Measurements from ENCODE around the gene SYK.

The SYK gene

GRCh38 chr9:90888941-90889340 lies 87.3 kb downstream of the SYK start:
- Histone ChIP-seq H3K4me3 (ENCODE audit: low read depth, low read length) (no peak overlapping the region), H3K4me1 (ENCODE audit: control insufficient read depth, insufficient read depth, low read length) (peaks cover 32% of the 10 kb centered on the region), H3K9me3 (ENCODE audit: control insufficient read depth, insufficient read depth, low read length) (no peaks in the 10 kb centered on the region), H3K9ac (ENCODE audit: low read depth, low read length) (no peak overlapping the region), H3K36me3 (ENCODE audit: control insufficient read depth, insufficient read depth, low read length) (no peaks in the 10 kb centered on the region), H3K27me3 (ENCODE audit: control insufficient read depth, insufficient read depth, low read length) (no peaks in the 10 kb centered on the region)

GRCh38 chr9:90890146-90890810 lies 88.7 kb downstream of the SYK start:
- Histone ChIP-seq H3K4me1 (ENCODE audit: control insufficient read depth, insufficient read depth, low read length) (peaks cover 32% of the 10 kb centered on the region), H3K27me3 (ENCODE audit: control insufficient read depth, insufficient read depth, low read length) (no peaks in the 10 kb centered on the region), H3K4me3 (ENCODE audit: low read depth, low read length) (peak overlapping the region; percentile 10), H3K9ac (ENCODE audit: low read depth, low read length) (no peak overlapping the region), H3K9me3 (ENCODE audit: control insufficient read depth, insufficient read depth, low read length) (no peaks in the 10 kb centered on the region), H3K36me3 (ENCODE audit: control insufficient read depth, insufficient read depth, low read length) (no peaks in the 10 kb centered on the region)

- H3K9ac ChIP-seq (ENCODE audit: low read depth, low read length): no peak overlapping the region
- H3K36me3 ChIP-seq (ENCODE audit: control insufficient read depth, insufficient read depth, low read length): no peaks in the 10 kb centered on the region
- H3K4me3 ChIP-seq (ENCODE audit: low read depth, low read length): no peak overlapping the region
- H3K27me3 ChIP-seq (ENCODE audit: control insufficient read depth, insufficient read depth, low read length): no peaks in the 10 kb centered on the region
- H3K4me1 ChIP-seq (ENCODE audit: control insufficient read depth, insufficient read depth, low read length): peaks cover 43% of the 10 kb centered on the region
- H3K9me3 ChIP-seq (ENCODE audit: control insufficient read depth, insufficient read depth, low read length): no peaks in the 10 kb centered on the region
Measured at GRCh38 chr9:90891308-90892040, 89.9 kb downstream of the SYK start.

GRCh38 chr9:90892918-90893317 lies 91.3 kb downstream of the SYK start:
- H3K27me3 ChIP-seq (ENCODE audit: control insufficient read depth, insufficient read depth, low read length): no peaks in the 10 kb centered on the region
- H3K4me3 ChIP-seq (ENCODE audit: low read depth, low read length): no peak overlapping the region
- no peaks in the 10 kb centered on the region for H3K9me3 ChIP-seq (ENCODE audit: control insufficient read depth, insufficient read depth, low read length)
- no peaks in the 10 kb centered on the region for H3K36me3 ChIP-seq (ENCODE audit: control insufficient read depth, insufficient read depth, low read length)
- peaks cover 43% of the 10 kb centered on the region for H3K4me1 ChIP-seq (ENCODE audit: control insufficient read depth, insufficient read depth, low read length)
- H3K9ac ChIP-seq (ENCODE audit: low read depth, low read length): no peak overlapping the region

- Histone ChIP-seq H3K4me1 (ENCODE audit: control insufficient read depth, insufficient read depth, low read length) (peaks cover 43% of the 10 kb centered on the region), H3K9me3 (ENCODE audit: control insufficient read depth, insufficient read depth, low read length) (no peaks in the 10 kb centered on the region), H3K4me3 (ENCODE audit: low read depth, low read length) (no peak overlapping the region), H3K9ac (ENCODE audit: low read depth, low read length) (no peak overlapping the region), H3K27me3 (ENCODE audit: control insufficient read depth, insufficient read depth, low read length) (no peaks in the 10 kb centered on the region), H3K36me3 (ENCODE audit: control insufficient read depth, insufficient read depth, low read length) (no peaks in the 10 kb centered on the region)
Measured at GRCh38 chr9:90893706-90894105, 92.1 kb downstream of the SYK start.

GRCh38 chr9:90894986-90895687 lies 93.5 kb downstream of the SYK start:
- Histone ChIP-seq H3K36me3 (ENCODE audit: control insufficient read depth, insufficient read depth, low read length) (no peaks in the 10 kb centered on the region), H3K4me3 (ENCODE audit: low read depth, low read length) (no peak overlapping the region), H3K4me1 (ENCODE audit: control insufficient read depth, insufficient read depth, low read length) (peaks cover 35% of the 10 kb centered on the region), H3K9ac (ENCODE audit: low read depth, low read length) (no peak overlapping the region), H3K27me3 (ENCODE audit: control insufficient read depth, insufficient read depth, low read length) (no peaks in the 10 kb centered on the region), H3K9me3 (ENCODE audit: control insufficient read depth, insufficient read depth, low read length) (no peaks in the 10 kb centered on the region)

- Histone ChIP-seq H3K36me3 (ENCODE audit: control insufficient read depth, insufficient read depth, low read length) (no peaks in the 10 kb centered on the region), H3K9ac (ENCODE audit: low read depth, low read length) (no peak overlapping the region), H3K9me3 (ENCODE audit: control insufficient read depth, insufficient read depth, low read length) (no peaks in the 10 kb centered on the region), H3K4me3 (ENCODE audit: low read depth, low read length) (no peak overlapping the region), H3K4me1 (ENCODE audit: control insufficient read depth, insufficient read depth, low read length) (peaks cover 31% of the 10 kb centered on the region), H3K27me3 (ENCODE audit: control insufficient read depth, insufficient read depth, low read length) (no peaks in the 10 kb centered on the region)
Measured at GRCh38 chr9:90895786-90896185, 94.2 kb downstream of the SYK start.

GRCh38 chr9:90896231-90896630 lies 94.6 kb downstream of the SYK start:
- peaks cover 30% of the 10 kb centered on the region for H3K4me1 ChIP-seq (ENCODE audit: control insufficient read depth, insufficient read depth, low read length)
- H3K36me3 ChIP-seq (ENCODE audit: control insufficient read depth, insufficient read depth, low read length): no peaks in the 10 kb centered on the region
- no peaks in the 10 kb centered on the region for H3K9me3 ChIP-seq (ENCODE audit: control insufficient read depth, insufficient read depth, low read length)
- H3K4me3 ChIP-seq (ENCODE audit: low read depth, low read length): no peak overlapping the region
- H3K27me3 ChIP-seq (ENCODE audit: control insufficient read depth, insufficient read depth, low read length): no peaks in the 10 kb centered on the region
- no peak overlapping the region for H3K9ac ChIP-seq (ENCODE audit: low read depth, low read length)

GRCh38 chr9:90898228-90898627 lies 96.6 kb downstream of the SYK start:
- Histone ChIP-seq H3K4me3 (ENCODE audit: low read depth, low read length) (no peak overlapping the region), H3K9me3 (ENCODE audit: control insufficient read depth, insufficient read depth, low read length) (no peaks in the 10 kb centered on the region), H3K9ac (ENCODE audit: low read depth, low read length) (no peak overlapping the region), H3K4me1 (ENCODE audit: control insufficient read depth, insufficient read depth, low read length) (peaks cover 13% of the 10 kb centered on the region), H3K36me3 (ENCODE audit: control insufficient read depth, insufficient read depth, low read length) (no peaks in the 10 kb centered on the region), H3K27me3 (ENCODE audit: control insufficient read depth, insufficient read depth, low read length) (no peaks in the 10 kb centered on the region)

- no peaks in the 10 kb centered on the region for H3K36me3 ChIP-seq (ENCODE audit: control insufficient read depth, insufficient read depth, low read length)
- H3K9ac ChIP-seq (ENCODE audit: low read depth, low read length): no peak overlapping the region
- peaks cover 11% of the 10 kb centered on the region for H3K4me1 ChIP-seq (ENCODE audit: control insufficient read depth, insufficient read depth, low read length)
- no peaks in the 10 kb centered on the region for H3K27me3 ChIP-seq (ENCODE audit: control insufficient read depth, insufficient read depth, low read length)
- no peak overlapping the region for H3K4me3 ChIP-seq (ENCODE audit: low read depth, low read length)
- no peaks in the 10 kb centered on the region for H3K9me3 ChIP-seq (ENCODE audit: control insufficient read depth, insufficient read depth, low read length)
Measured at GRCh38 chr9:90899287-90899686, 97.7 kb downstream of the SYK start.

GRCh38 chr9:90900130-90900529 lies 98.5 kb downstream of the SYK start:
- Histone ChIP-seq H3K4me1 (ENCODE audit: control insufficient read depth, insufficient read depth, low read length) (peaks cover 11% of the 10 kb centered on the region), H3K4me3 (ENCODE audit: low read depth, low read length) (no peak overlapping the region), H3K9me3 (ENCODE audit: control insufficient read depth, insufficient read depth, low read length) (no peaks in the 10 kb centered on the region), H3K9ac (ENCODE audit: low read depth, low read length) (no peak overlapping the region), H3K27me3 (ENCODE audit: control insufficient read depth, insufficient read depth, low read length) (no peaks in the 10 kb centered on the region), H3K36me3 (ENCODE audit: control insufficient read depth, insufficient read depth, low read length) (no peaks in the 10 kb centered on the region)

GRCh38 chr9:90901933-90902332 lies 100.3 kb downstream of the SYK start:
- Histone ChIP-seq H3K4me3 (ENCODE audit: low read depth, low read length) (no peak overlapping the region), H3K4me1 (ENCODE audit: control insufficient read depth, insufficient read depth, low read length) (no peaks in the 10 kb centered on the region), H3K36me3 (ENCODE audit: control insufficient read depth, insufficient read depth, low read length) (no peaks in the 10 kb centered on the region), H3K9ac (ENCODE audit: low read depth, low read length) (no peak overlapping the region), H3K9me3 (ENCODE audit: control insufficient read depth, insufficient read depth, low read length) (no peaks in the 10 kb centered on the region), H3K27me3 (ENCODE audit: control insufficient read depth, insufficient read depth, low read length) (no peaks in the 10 kb centered on the region)
